Cardiac muscle cell (in vitro differentiated cells and primary cell): ENCODE data around the gene TLE2. TPM values are rescaled to one million over a fixed set of nuclear protein-coding genes. Genes with fewer than 3 reads are reported as not detected.

Source experiments
- DNase-seq, 2 donors: peaks; one replicate each; pipeline versions ENCODE4 v3.0.0 to v3.0.0-alpha.2; 2010 to 2017; ENCODE audit warnings: low read depth in 1 of 2, low spot score in 1 of 2
- H3K27ac ChIP-seq: fragments of 200-600 bp; sonication (generic); 2 replicates; pipeline ENCODE4 v1.5.1; 2016
- H3K27me3 ChIP-seq: fragments of 200-600 bp; sonication (generic); 2 replicates; pipeline ENCODE4 v1.6.0; 2016; ENCODE audit warnings: control low read depth
- H3K36me3 ChIP-seq: fragments of 200-600 bp; sonication (generic); 2 replicates; pipeline ENCODE4 v1.5.1; 2016; ENCODE audit warnings: control low read depth
- H3K4me1 ChIP-seq: fragments of 200-600 bp; sonication (generic); 2 replicates; pipeline ENCODE4 v1.8.1; 2017; ENCODE audit warnings: low read depth, mild to moderate bottlenecking, mixed run types
- H3K4me3 ChIP-seq: fragments of 200-600 bp; sonication (generic); 2 replicates; pipeline ENCODE4 v1.5.1; 2016; ENCODE audit warnings: mild to moderate bottlenecking
- H3K9me3 ChIP-seq: fragments of 200-600 bp; sonication (generic); 2 replicates; pipeline ENCODE4 v1.5.1; 2017; ENCODE audit warnings: low read depth, mild to moderate bottlenecking, control low read depth
- CTCF ChIP-seq: IDR thresholded peaks from 2 replicates; pipeline ENCODE4 v1.5.1; 2012; ENCODE audit warnings: low read depth, mild to moderate bottlenecking, low read length
- polyA plus RNA-seq: library from polyadenylated mRNA; unstranded; fragments of >200 nt; fragmentation: Nextera tagmentation; extraction: Ambion mirVana; gene quantifications from 2 replicates; pipeline ENCODE4 v1.2.1, GENCODE V29; 2016
- total RNA-seq: library from RNA; depleted of rRNA; stranded (reverse); fragments of >200 nt; gene quantifications from 2 replicates; pipeline ENCODE4 v1.2.3, GENCODE V29; 2016

TLE2 gene
- 71.1 and 95.9 TPM in 2 replicates for total RNA-seq
- 102 and 105 TPM in 2 replicates for polyA plus RNA-seq

- DNase-seq = peak in 1 of 2 donors; percentile 39
- peaks cover 7% of the 10 kb centered on the region for H3K27me3 ChIP-seq
- H3K4me3 ChIP-seq = peak within 1 kb of the TSS; percentile 93
- no peaks in the 10 kb centered on the region for H3K9me3 ChIP-seq
- no peak within 1 kb of the TSS for H3K27ac ChIP-seq
- no peaks in the 10 kb centered on the region for H3K36me3 ChIP-seq
- peaks cover 15% of the 10 kb centered on the region for H3K4me1 ChIP-seq
- no peak for TF ChIP-seq CTCF
Observed at GRCh38 chr19:3029065-3029923, at the start of gene TLE2. Gene TLE2, minus strand, starts transcription at chr19:3029280. Its CDS starts 376 bp downstream, at chr19:3028904.

- no peaks in the 10 kb centered on the region for H3K4me1 ChIP-seq
- no peaks in the 10 kb centered on the region for H3K9me3 ChIP-seq
- no peak overlapping the region for H3K4me3 ChIP-seq
- TF ChIP-seq CTCF = peak; percentile 95
- H3K27me3 ChIP-seq = no peaks in the 10 kb centered on the region
- H3K36me3 ChIP-seq = no peaks in the 10 kb centered on the region
- DNase-seq = peak; percentile 43 to 61
- no peak overlapping the region for H3K27ac ChIP-seq
Observed at GRCh38 chr19:3075605-3076431, 46.7 kb upstream of the TLE2 start.

- H3K4me3 ChIP-seq = no peak overlapping the region
- TF ChIP-seq CTCF = peak; percentile 37
- no peaks in the 10 kb centered on the region for H3K9me3 ChIP-seq
- no peak overlapping the region for H3K27ac ChIP-seq
- DNase-seq = peak in 1 of 2 donors; percentile 45
- no peaks in the 10 kb centered on the region for H3K36me3 ChIP-seq
- no peaks in the 10 kb centered on the region for H3K27me3 ChIP-seq
- H3K4me1 ChIP-seq = no peaks in the 10 kb centered on the region
Observed at GRCh38 chr19:3073931-3074595, 45.0 kb upstream of the TLE2 start.

GRCh38 chr19:3073159-3073563, 44.1 kb upstream of the TLE2 start:
- H3K27ac ChIP-seq = no peak overlapping the region

More at GRCh38 chr19:3073159-3073563, 44.1 kb upstream of the TLE2 start:
- Histone ChIP-seq H3K9me3 (no peaks in the 10 kb centered on the region), H3K4me3 (no peak overlapping the region), H3K4me1 (no peaks in the 10 kb centered on the region), H3K36me3 (no peaks in the 10 kb centered on the region), H3K27me3 (no peaks in the 10 kb centered on the region)
- peak in 1 of 2 donors; percentile 87 for DNase-seq
- no peak for TF ChIP-seq CTCF
